DND-41 (cell line): ENCODE measurements around the gene BBLN.

Experiments
- ATAC-seq: fragments of 200-7000 bp; cut with Tn5 transposase; 3 replicates; pipeline ENCODE4 v1.9.1; 2021; ENCODE audit warnings: low read depth; ENCODE audit not compliant: insufficient read depth
- DNase-seq: peaks from one replicate; pipeline ENCODE4 v3.0.0-alpha.2; 2020
- H2AFZ ChIP-seq: 2 replicates; pipeline ENCODE4 v1.6.0; 2012; ENCODE audit warnings: low read depth, low read length
- H3K27ac ChIP-seq: 2 replicates; pipeline ENCODE4 v1.5.1; 2012; ENCODE audit warnings: low read length, inconsistent platforms
- H3K27me3 ChIP-seq: fragments of 200-600 bp; sonication (generic); 2 replicates; pipeline ENCODE4 v1.6.0; 2012; ENCODE audit warnings: low read length, mild to moderate bottlenecking, inconsistent platforms; ENCODE audit not compliant: insufficient read depth, poor library complexity
- H3K36me3 ChIP-seq: 2 replicates; pipeline ENCODE4 v1.5.1; 2012; ENCODE audit warnings: low read length, inconsistent platforms; ENCODE audit not compliant: insufficient read depth
- H3K4me1 ChIP-seq: 2 replicates; pipeline ENCODE4 v1.5.1; 2012; ENCODE audit warnings: mild to moderate bottlenecking, low read length; ENCODE audit not compliant: insufficient read depth
- H3K4me2 ChIP-seq: 2 replicates; pipeline ENCODE4 v1.6.0; 2012; ENCODE audit warnings: mild to moderate bottlenecking, moderate library complexity, low read length, inconsistent platforms; ENCODE audit not compliant: insufficient read depth
- H3K4me3 ChIP-seq, 2 experiments: fragments of 200-600 bp in 1 of 2; shearing (Covaris generic) in 1 of 2; 2 replicates each; pipeline ENCODE4 v1.5.1; 2012 to 2016; ENCODE audit warnings: inconsistent platforms in 2 of 2, low read length in 2 of 2, mild to moderate bottlenecking in 2 of 2, low read depth in 1 of 2, moderate library complexity in 1 of 2
- H3K79me2 ChIP-seq: 2 replicates; pipeline ENCODE4 v1.6.0; 2012; ENCODE audit warnings: low read length, inconsistent platforms; ENCODE audit not compliant: insufficient read depth
- H3K9ac ChIP-seq: 2 replicates; pipeline ENCODE4 v1.6.0; 2012; ENCODE audit warnings: low read depth, mild to moderate bottlenecking, inconsistent platforms, low read length, moderate library complexity
- H3K9me3 ChIP-seq: 2 replicates; pipeline ENCODE4 v1.5.1; 2012; ENCODE audit warnings: low read length, moderate library complexity, mild to moderate bottlenecking, inconsistent platforms; ENCODE audit not compliant: insufficient read depth, severe bottlenecking
- H4K20me1 ChIP-seq: 2 replicates; pipeline ENCODE4 v1.6.0; 2012; ENCODE audit warnings: low read length; ENCODE audit not compliant: insufficient read depth
- CTCF ChIP-seq: IDR thresholded peaks from 2 replicates; pipeline ENCODE4 v1.5.1; 2012; ENCODE audit warnings: borderline replicate concordance, low read length, moderate library complexity, mild to moderate bottlenecking; ENCODE audit not compliant: poor library complexity, severe bottlenecking; ENCODE audit errors: extremely low read depth
- EZH2 ChIP-seq: IDR thresholded peaks from 3 replicates; pipeline ENCODE4 v1.6.1; 2012; ENCODE audit warnings: borderline replicate concordance, low read depth, mild to moderate bottlenecking, moderate library complexity, low read length, inconsistent platforms; ENCODE audit not compliant: severe bottlenecking

Gene BBLN

GRCh38 chr9:128191406-128192046, 31.5 kb downstream of the BBLN start, which contains the start of gene CIZ1:
Gene CIZ1 (minus strand): TSS chr9:128191572. CDS start chr9:128190857, 715 bp downstream.
- H3K4me3 ChIP-seq = peak within 1 kb of the TSS; percentile 65 to 90; a peak in 3 of 4 replicates
- H3K27ac ChIP-seq = peak within 1 kb of the TSS; percentile 79
- H3K4me2 ChIP-seq = peak within 1 kb of the TSS; percentile 80
- no peaks in the 10 kb centered on the region for H3K9me3 ChIP-seq
- H2AFZ ChIP-seq = peak within 1 kb of the TSS; percentile 99
- peaks cover 18% of the 10 kb centered on the region for H3K4me1 ChIP-seq
- no peaks in the 10 kb centered on the region for H3K27me3 ChIP-seq
- ATAC-seq (peak; percentile 91), DNase-seq (peak; percentile 72)
- TF ChIP-seq EZH2 (no peak), CTCF (peak; percentile 75)
- H4K20me1 ChIP-seq = no peaks in the 10 kb centered on the region
- peaks cover 13% of the 10 kb centered on the region for H3K79me2 ChIP-seq
- H3K9ac ChIP-seq = peak within 1 kb of the TSS; percentile 76
- H3K36me3 ChIP-seq = peaks cover 17% of the 10 kb centered on the region

GRCh38 chr9:128192601-128193371, 32.7 kb downstream of the BBLN start:
- no peak overlapping the region for H2AFZ ChIP-seq
- peaks cover 13% of the 10 kb centered on the region for H3K79me2 ChIP-seq
- H3K4me1 ChIP-seq = peaks cover 18% of the 10 kb centered on the region
- H3K9ac ChIP-seq = no peak overlapping the region
- no peak overlapping the region for H3K4me2 ChIP-seq
- H4K20me1 ChIP-seq = no peaks in the 10 kb centered on the region
- no peaks in the 10 kb centered on the region for H3K27me3 ChIP-seq
- peaks cover 11% of the 10 kb centered on the region for H3K36me3 ChIP-seq
- no peak overlapping the region for H3K4me3 ChIP-seq
- no peak for TF ChIP-seq CTCF
- TF ChIP-seq EZH2 = no peak
- no peak for ATAC-seq
- no peaks in the 10 kb centered on the region for H3K9me3 ChIP-seq
- H3K27ac ChIP-seq = no peak overlapping the region
- DNase-seq = no peak

- Histone ChIP-seq H3K36me3 (peaks cover 11% of the 10 kb centered on the region), H3K4me2 (no peak overlapping the region), H3K27me3 (no peaks in the 10 kb centered on the region), H3K9me3 (no peaks in the 10 kb centered on the region), H3K79me2 (peaks cover 13% of the 10 kb centered on the region), H3K27ac (no peak overlapping the region), H3K4me3 (no peak overlapping the region), H3K9ac (no peak overlapping the region), H4K20me1 (no peaks in the 10 kb centered on the region), H3K4me1 (peaks cover 18% of the 10 kb centered on the region), H2AFZ (no peak overlapping the region)
- ATAC-seq (no peak), DNase-seq (peak; percentile 17)
- TF ChIP-seq CTCF = no peak
- TF ChIP-seq EZH2 = no peak
Measured at GRCh38 chr9:128193469-128194096, 33.5 kb downstream of the BBLN start.
